CD4-positive, alpha-beta T cell treated with Interleukin-15 for 4 hours (primary cell): ENCODE data around the gene MAD2L2.
A peak's percentile ranks its signal among the peaks of the same experiment; 100 is the strongest.

Experiments used
- DNase-seq: peaks from one replicate; pipeline ENCODE4 v3.0.0-alpha.2; 2020; ENCODE audit warnings: low spot score

MAD2L2 gene

GRCh38 chr1:11704691-11705475 lies 23.9 kb upstream of the MAD2L2 start:
- DNase-seq = no peak

GRCh38 chr1:11704194-11704529 lies 23.2 kb upstream of the MAD2L2 start:
- DNase-seq = no peak

- no peak for DNase-seq
Observed at GRCh38 chr1:11703357-11704193, 22.6 kb upstream of the MAD2L2 start.

- DNase-seq = no peak
Observed at GRCh38 chr1:11701981-11702803, 21.2 kb upstream of the MAD2L2 start.

GRCh38 chr1:11701551-11701961 lies 20.6 kb upstream of the MAD2L2 start:
- DNase-seq = no peak

- no peak for DNase-seq
Observed at GRCh38 chr1:11700601-11701467, 19.9 kb upstream of the MAD2L2 start.

- no peak for DNase-seq
Observed at GRCh38 chr1:11697893-11698210, 16.9 kb upstream of the MAD2L2 start.

GRCh38 chr1:11697188-11697892 lies 16.4 kb upstream of the MAD2L2 start:
- no peak for DNase-seq

- DNase-seq = no peak
Observed at GRCh38 chr1:11695861-11696260, 14.9 kb upstream of the MAD2L2 start.

GRCh38 chr1:11693917-11694316 lies 13.0 kb upstream of the MAD2L2 start:
- no peak for DNase-seq

- peak; percentile 60 for DNase-seq
Observed at GRCh38 chr1:11693024-11693590, 12.2 kb upstream of the MAD2L2 start.

- no peak for DNase-seq
Observed at GRCh38 chr1:11691928-11692711, 11.2 kb upstream of the MAD2L2 start.

- DNase-seq = no peak
Observed at GRCh38 chr1:11691302-11691914, 10.5 kb upstream of the MAD2L2 start, which contains the start of gene DRAXIN. Gene DRAXIN (plus strand): TSS chr1:11691710. CDS start chr1:11706259, 14,549 bp downstream.

GRCh38 chr1:11690397-11691301 lies 9.7 kb upstream of the MAD2L2 start:
- no peak for DNase-seq

- no peak for DNase-seq
Observed at GRCh38 chr1:11688506-11688905, 7.6 kb upstream of the MAD2L2 start.

GRCh38 chr1:11685210-11685752 lies 4.3 kb upstream of the MAD2L2 start:
- no peak for DNase-seq

GRCh38 chr1:11684070-11684469 lies 3.1 kb upstream of the MAD2L2 start:
- DNase-seq = no peak

- no peak for DNase-seq
Observed at GRCh38 chr1:11682799-11683198, 1.9 kb upstream of the MAD2L2 start.
